ENCODE data around the gene ERAS. TPM values are rescaled to one million over a fixed set of nuclear protein-coding genes. Genes with fewer than 3 reads are reported as not detected.

The ERAS gene
- polyA plus RNA-seq, 3 donors, result 0.13 TPM; not detected in 2

DNA sequence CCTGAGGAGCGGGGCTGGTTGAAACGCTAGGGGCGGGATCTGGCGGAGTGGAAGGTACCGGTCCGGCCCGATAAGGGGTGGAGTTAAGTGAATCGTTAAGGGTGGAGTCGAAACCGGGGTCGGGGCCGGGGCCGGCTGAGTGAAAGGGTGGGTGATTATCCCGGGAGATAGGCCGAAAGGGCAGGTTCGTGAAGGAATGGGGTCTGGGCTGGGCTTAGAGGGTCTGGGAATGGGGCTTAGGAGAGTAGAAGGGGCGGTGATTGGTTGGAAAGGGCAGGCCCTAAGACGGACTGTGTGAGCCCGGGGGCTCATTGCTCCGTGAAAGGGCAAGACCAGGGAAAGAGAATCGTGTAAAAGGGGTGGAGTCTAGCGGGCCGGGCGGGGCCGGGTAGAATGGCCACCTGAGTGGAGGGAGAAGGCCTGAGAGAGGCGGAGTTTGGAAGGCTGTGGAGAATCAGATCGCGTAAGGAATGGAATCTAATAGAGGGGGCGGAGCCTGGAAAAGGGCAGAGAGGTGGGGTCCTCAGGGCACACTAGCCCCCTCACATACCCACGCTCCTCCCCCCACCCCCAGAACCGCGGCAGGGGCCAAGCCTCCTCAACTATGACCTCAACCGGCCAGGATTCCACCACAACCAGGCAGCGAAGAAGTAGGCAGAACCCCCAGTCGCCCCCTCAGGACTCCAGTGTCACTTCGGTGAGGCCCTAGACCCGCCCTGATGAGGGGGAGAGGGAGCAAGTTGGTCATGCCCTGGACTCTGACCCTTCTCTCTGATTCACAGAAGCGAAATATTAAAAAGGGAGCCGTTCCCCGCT is 24.0 kb upstream of the ERAS start:
- peak overlapping the region; percentile 61 to 81 (median 68) for H3K4me3 ChIP-seq (replicated peaks in 1 of 3; ENCODE audit: low read depth in 2 of 3, low read length in 3 of 3)
- peaks cover 0 to 24% of the 10 kb centered on the region in 2 donors for H3K36me3 ChIP-seq (replicated peaks in 1 of 2; ENCODE audit: control insufficient read depth in 1 of 2, insufficient read depth in 2 of 2, low read length in 2 of 2)
- peaks cover 0 to 8% (median 0%) of the 10 kb centered on the region in 3 donors for H3K27me3 Mint-ChIP-seq (ENCODE audit: low read depth in 3 of 3)
- peaks cover 21 to 27% of the 10 kb centered on the region in 2 donors for H3K36me3 Mint-ChIP-seq
- peak overlapping the region; percentile 78 for H3K9ac ChIP-seq (ENCODE audit: insufficient read depth, low read length, poor library complexity, severe bottlenecking)
- H3K79me2 ChIP-seq (ENCODE audit: insufficient read depth, low read length), result no peaks in the 10 kb centered on the region
- H3K4me2 ChIP-seq (replicated peaks; ENCODE audit: extremely low read depth, low read length, poor library complexity, severe bottlenecking), result peak overlapping the region; percentile 80
- H3K27ac Mint-ChIP-seq, result peak overlapping the region; percentile 98 to 99 (median 99)
- H3K9me3 Mint-ChIP-seq, result peaks cover 0 to 11% (median 5%) of the 10 kb centered on the region in 7 donors
- TF ChIP-seq, protein P1, sequence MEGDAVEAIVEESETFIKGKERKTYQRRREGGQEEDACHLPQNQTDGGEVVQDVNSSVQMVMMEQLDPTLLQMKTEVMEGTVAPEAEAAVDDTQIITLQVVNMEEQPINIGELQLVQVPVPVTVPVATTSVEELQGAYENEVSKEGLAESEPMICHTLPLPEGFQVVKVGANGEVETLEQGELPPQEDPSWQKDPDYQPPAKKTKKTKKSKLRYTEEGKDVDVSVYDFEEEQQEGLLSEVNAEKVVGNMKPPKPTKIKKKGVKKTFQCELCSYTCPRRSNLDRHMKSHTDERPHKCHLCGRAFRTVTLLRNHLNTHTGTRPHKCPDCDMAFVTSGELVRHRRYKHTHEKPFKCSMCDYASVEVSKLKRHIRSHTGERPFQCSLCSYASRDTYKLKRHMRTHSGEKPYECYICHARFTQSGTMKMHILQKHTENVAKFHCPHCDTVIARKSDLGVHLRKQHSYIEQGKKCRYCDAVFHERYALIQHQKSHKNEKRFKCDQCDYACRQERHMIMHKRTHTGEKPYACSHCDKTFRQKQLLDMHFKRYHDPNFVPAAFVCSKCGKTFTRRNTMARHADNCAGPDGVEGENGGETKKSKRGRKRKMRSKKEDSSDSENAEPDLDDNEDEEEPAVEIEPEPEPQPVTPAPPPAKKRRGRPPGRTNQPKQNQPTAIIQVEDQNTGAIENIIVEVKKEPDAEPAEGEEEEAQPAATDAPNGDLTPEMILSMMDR (IDR thresholded peaks at IDR 0.05), result no peak
- H3K4me1 ChIP-seq (ENCODE audit: control insufficient read depth in 1 of 2, insufficient read depth in 2 of 2, low read length in 2 of 2), result peaks cover 16 to 19% of the 10 kb centered on the region in 2 donors
- under 1% methylated on average over 18 of the region's 40 CpGs for WGBS (ENCODE audit: insufficient coverage)
- DNase-seq, result peak; percentile 51 to 69 (median 62)
- peak overlapping the region; percentile 91 to 98 for H3K27ac ChIP-seq (ENCODE audit: low read depth in 1 of 2, low read length in 2 of 2)
- H2AFZ ChIP-seq (ENCODE audit: insufficient read depth, low read depth, low read length, poor library complexity, severe bottlenecking), result peak overlapping the region; percentile 71
- intact Hi-C loops (cut with micrococcal nuclease), result loop anchor here (5.0 to 10.0 kb wide), 6 partner anchors 65 to 317 kb away; partner anchors contain the start of genes PQBP1 (in 2 of the 2), TIMM17B (in 2 of the 2), RBM3 (in 1 of the 2) and SUV39H1 (in 1 of the 2)
- peak overlapping the region; percentile 93 to 96 for H3K4me3 Mint-ChIP-seq
- H3K27me3 ChIP-seq (ENCODE audit: control insufficient read depth in 2 of 2, insufficient read depth in 2 of 2, low read length in 2 of 2), result no peaks in the 10 kb centered on the region
- H3K9me3 ChIP-seq (replicated peaks in 1 of 2; ENCODE audit: control insufficient read depth in 1 of 2, insufficient read depth in 1 of 2, low read length in 2 of 2), result no peaks in the 10 kb centered on the region
- no peaks in the 10 kb centered on the region for H4K20me1 ChIP-seq (ENCODE audit: insufficient read depth, low read length)
- H3K4me1 Mint-ChIP-seq, result peaks cover 13% of the 10 kb centered on the region

DNA sequence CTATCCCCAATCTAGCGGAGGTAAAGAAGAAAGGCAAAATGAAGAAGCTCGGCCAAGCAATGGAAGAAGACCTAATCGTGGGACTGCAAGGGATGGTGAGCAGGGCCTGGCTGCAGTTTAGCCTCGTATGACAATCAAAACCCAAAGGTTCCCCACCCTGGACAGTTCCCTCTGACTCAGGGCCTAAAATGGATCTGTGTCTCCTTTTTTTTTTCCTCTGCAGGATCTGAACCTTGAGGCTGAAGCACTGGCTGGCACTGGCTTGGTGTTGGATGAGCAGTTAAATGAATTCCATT is 23.5 kb upstream of the ERAS start:
- WGBS (ENCODE audit: insufficient coverage), result no CpG with 5 or more reads among the region's 4 CpGs
- Histone ChIP-seq H3K4me3 (replicated peaks in 1 of 3; ENCODE audit: low read depth in 2 of 3, low read length in 3 of 3) (peak overlapping the region in 2 of 3 experiments; percentile 68 to 81), H3K79me2 (ENCODE audit: insufficient read depth, low read length) (no peaks in the 10 kb centered on the region), H3K27me3 (ENCODE audit: control insufficient read depth in 2 of 2, insufficient read depth in 2 of 2, low read length in 2 of 2) (no peaks in the 10 kb centered on the region), H3K9me3 (replicated peaks in 1 of 2; ENCODE audit: control insufficient read depth in 1 of 2, insufficient read depth in 1 of 2, low read length in 2 of 2) (no peaks in the 10 kb centered on the region), H3K27ac (ENCODE audit: low read depth in 1 of 2, low read length in 2 of 2) (peak overlapping the region; percentile 91 to 98), H3K4me1 (ENCODE audit: control insufficient read depth in 1 of 2, insufficient read depth in 2 of 2, low read length in 2 of 2) (peaks cover 16 to 19% of the 10 kb centered on the region in 2 donors), H4K20me1 (ENCODE audit: insufficient read depth, low read length) (no peaks in the 10 kb centered on the region), H2AFZ (ENCODE audit: insufficient read depth, low read depth, low read length, poor library complexity, severe bottlenecking) (peak overlapping the region; percentile 71), H3K4me2 (replicated peaks; ENCODE audit: extremely low read depth, low read length, poor library complexity, severe bottlenecking) (peak overlapping the region; percentile 80), H3K9ac (ENCODE audit: insufficient read depth, low read length, poor library complexity, severe bottlenecking) (no peak overlapping the region), H3K36me3 (replicated peaks in 1 of 2; ENCODE audit: control insufficient read depth in 1 of 2, insufficient read depth in 2 of 2, low read length in 2 of 2) (peaks cover 0 to 25% of the 10 kb centered on the region in 2 donors)
- Mint-ChIP-seq H3K27ac (peak overlapping the region; percentile 98 to 99 (median 99)), H3K4me1 (peaks cover 13% of the 10 kb centered on the region), H3K36me3 (peaks cover 24 to 27% of the 10 kb centered on the region in 2 donors), H3K4me3 (peak overlapping the region in 1 of 2 donors; percentile 93), H3K9me3 (peaks cover 0 to 11% (median 5%) of the 10 kb centered on the region in 7 donors), H3K27me3 (ENCODE audit: low read depth in 3 of 3) (peaks cover 0 to 8% (median 0%) of the 10 kb centered on the region in 3 donors)
- TF ChIP-seq, protein P1 (IDR thresholded peaks at IDR 0.05), result no peak
- DNase-seq, result no peak
- intact Hi-C loops (cut with micrococcal nuclease), result loop anchor here (5.0 to 10.0 kb wide), 6 partner anchors 66 to 318 kb away; partner anchors contain the start of genes PQBP1 (in 2 of the 2), TIMM17B (in 2 of the 2), RBM3 (in 1 of the 2) and SUV39H1 (in 1 of the 2)
